NT2/D1 (cell line): ENCODE measurements around the gene HSD17B3.
"Not testable (repeated sequence)": the region's sequence is repeated elsewhere in the genome, so short reads cannot be mapped to it uniquely, and the experiment has no call there.

Source experiments
- DNase-seq: peaks from one replicate; pipeline ENCODE4 v3.0.0-alpha.2; 2011; ENCODE audit warnings: low read depth, low spot score
- H3K27me3 ChIP-seq: 2 replicates; pipeline ENCODE4 v1.6.0; 2011; ENCODE audit warnings: mild to moderate bottlenecking; ENCODE audit not compliant: insufficient read length, insufficient read depth
- H3K36me3 ChIP-seq: 2 replicates; pipeline ENCODE4 v1.6.1; 2011; ENCODE audit warnings: mild to moderate bottlenecking, low read length, mixed read lengths; ENCODE audit not compliant: insufficient read depth, insufficient read length
- H3K4me1 ChIP-seq: 2 replicates; pipeline ENCODE4 v1.5.1; 2011; ENCODE audit not compliant: insufficient read depth, insufficient read length
- H3K4me3 ChIP-seq: 2 replicates; pipeline ENCODE4 v1.5.1; 2011; ENCODE audit warnings: low read depth; ENCODE audit not compliant: insufficient read length
- H3K9ac ChIP-seq: 2 replicates; pipeline ENCODE4 v1.6.0; 2011; ENCODE audit warnings: low read depth; ENCODE audit not compliant: insufficient read length
- H3K9me3 ChIP-seq: 2 replicates; pipeline ENCODE4 v1.5.1; 2011; ENCODE audit warnings: mild to moderate bottlenecking, low read length; ENCODE audit not compliant: insufficient read depth
- SUZ12 ChIP-seq: IDR thresholded peaks from 2 replicates; pipeline ENCODE4 v1.6.1; 2011; ENCODE audit not compliant: insufficient read length, insufficient read depth; ENCODE audit errors: extremely low read depth
- YY1 ChIP-seq: IDR thresholded peaks from 2 replicates; pipeline ENCODE4 v1.6.1; 2011; ENCODE audit not compliant: insufficient read length, insufficient read depth
- ZNF274 ChIP-seq: IDR thresholded peaks from 2 replicates; pipeline ENCODE4 v1.6.1; 2011; ENCODE audit warnings: mild to moderate bottlenecking, low read depth, low read length

Gene HSD17B3

GRCh38 chr9:96342571-96343245, 40.7 kb upstream of the HSD17B3 start:
- no peaks in the 10 kb centered on the region for H3K9me3 ChIP-seq
- no peak for DNase-seq
- TF ChIP-seq SUZ12, result no peak
- TF ChIP-seq ZNF274, result no peak
- no peak for TF ChIP-seq YY1
- peaks cover 5% of the 10 kb centered on the region for H3K4me1 ChIP-seq
- H3K4me3 ChIP-seq, result no peak overlapping the region
- H3K27me3 ChIP-seq, result no peaks in the 10 kb centered on the region
- no peak overlapping the region for H3K9ac ChIP-seq
- H3K36me3 ChIP-seq, result peaks cover 7% of the 10 kb centered on the region

DNA sequence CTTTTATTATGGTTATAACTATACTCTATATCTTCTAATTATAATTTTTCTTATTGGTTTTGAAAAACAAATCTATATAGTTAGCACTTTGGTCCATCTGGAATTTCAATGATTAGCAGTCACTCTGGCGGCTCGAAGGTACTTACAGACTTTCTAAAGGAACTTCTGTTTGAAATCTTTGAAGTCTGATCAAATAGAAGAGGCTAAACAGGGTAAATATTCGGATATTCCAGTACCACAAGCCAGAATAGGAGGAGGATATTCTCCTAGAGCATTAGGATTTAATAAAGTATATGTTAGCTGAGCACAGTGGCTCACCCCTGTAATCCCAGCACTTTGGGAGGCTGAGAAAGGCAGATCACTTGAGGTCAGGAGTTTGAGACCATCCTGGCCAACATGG, 38.7 kb upstream of the HSD17B3 start:
- H3K27me3 ChIP-seq, result no peaks in the 10 kb centered on the region
- H3K9ac ChIP-seq, result no peak overlapping the region
- TF ChIP-seq ZNF274, result no peak
- no peak for TF ChIP-seq YY1
- no peak for TF ChIP-seq SUZ12
- H3K4me1 ChIP-seq, result peaks cover 5% of the 10 kb centered on the region
- H3K4me3 ChIP-seq, result no peak overlapping the region
- H3K9me3 ChIP-seq, result no peaks in the 10 kb centered on the region
- no peak for DNase-seq
- peaks cover 7% of the 10 kb centered on the region for H3K36me3 ChIP-seq

- Histone ChIP-seq H3K9ac (no peak overlapping the region), H3K4me3 (no peak overlapping the region), H3K36me3 (peaks cover 7% of the 10 kb centered on the region), H3K27me3 (no peaks in the 10 kb centered on the region), H3K4me1 (peaks cover 5% of the 10 kb centered on the region), H3K9me3 (no peaks in the 10 kb centered on the region)
- DNase-seq, result no peak
- TF ChIP-seq ZNF274, result no peak
- TF ChIP-seq YY1, result no peak
- no peak for TF ChIP-seq SUZ12
These were observed 36.3 kb upstream of the HSD17B3 start for GRCh38 chr9:96338299-96338698.

DNA sequence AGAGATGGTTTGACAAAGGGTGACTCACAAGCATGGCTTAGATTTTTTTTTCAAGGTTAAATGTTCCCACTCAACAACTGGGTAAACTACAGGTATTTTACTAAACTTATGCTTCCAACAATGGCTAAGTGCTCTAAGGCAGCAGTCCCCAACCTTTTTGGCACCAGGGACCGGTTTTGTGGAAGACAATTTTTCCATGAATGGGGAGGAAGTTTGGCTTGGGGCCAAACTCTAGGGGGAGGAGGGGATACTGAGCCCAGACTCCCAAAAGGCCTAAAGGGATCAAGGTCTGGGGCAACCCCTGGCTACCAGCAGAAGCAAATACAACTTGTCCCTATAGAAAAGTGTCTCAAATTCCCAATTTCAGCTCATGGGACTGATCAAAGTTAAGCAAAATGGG, 32.0 kb upstream of the HSD17B3 start:
- Histone ChIP-seq H3K4me3 (no peak overlapping the region), H3K36me3 (no peaks in the 10 kb centered on the region), H3K9me3 (no peaks in the 10 kb centered on the region), H3K9ac (no peak overlapping the region), H3K4me1 (no peaks in the 10 kb centered on the region), H3K27me3 (no peaks in the 10 kb centered on the region)
- no peak for DNase-seq
- no peak for TF ChIP-seq ZNF274
- TF ChIP-seq SUZ12, result no peak
- no peak for TF ChIP-seq YY1

- Histone ChIP-seq H3K4me3 (no peak overlapping the region), H3K27me3 (no peaks in the 10 kb centered on the region), H3K9ac (no peak overlapping the region), H3K4me1 (no peaks in the 10 kb centered on the region), H3K36me3 (no peaks in the 10 kb centered on the region), H3K9me3 (no peaks in the 10 kb centered on the region)
- TF ChIP-seq SUZ12 (no peak), YY1 (no peak), ZNF274 (no peak)
- no peak for DNase-seq
These were observed 29.4 kb upstream of the HSD17B3 start for GRCh38 chr9:96331236-96331947.

DNA sequence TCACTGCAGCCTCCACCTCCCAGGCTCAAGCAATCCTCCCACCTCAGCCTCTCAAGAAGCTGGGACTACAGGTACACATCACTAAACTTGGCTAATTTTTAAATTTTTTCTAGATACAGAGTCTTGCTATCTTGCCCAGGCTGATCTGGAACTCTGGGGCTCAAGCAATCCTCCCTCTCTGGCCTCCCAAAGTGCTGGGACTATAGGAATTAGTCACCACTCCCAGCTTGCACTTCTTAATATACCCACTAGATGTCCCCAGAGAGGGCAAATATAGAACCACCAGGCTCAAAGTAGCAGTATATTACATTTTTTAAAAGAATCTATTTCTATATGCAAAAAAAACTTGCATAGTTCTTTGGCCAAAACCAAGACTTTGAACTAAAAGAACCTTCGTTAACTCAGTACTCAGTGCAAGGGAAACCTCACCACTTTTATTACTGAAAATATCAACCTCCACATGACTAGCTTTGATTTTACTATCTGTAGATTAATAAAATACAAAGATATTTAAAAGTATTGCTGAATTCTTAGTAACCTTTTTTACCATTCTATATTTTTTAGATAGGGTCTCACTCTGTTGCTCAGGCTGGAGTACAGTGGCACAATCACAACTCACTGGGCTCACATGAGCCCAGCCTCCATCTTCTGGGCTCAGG, 25.8 kb upstream of the HSD17B3 start:
- Histone ChIP-seq H3K9ac (no peak overlapping the region), H3K9me3 (no peaks in the 10 kb centered on the region), H3K4me1 (no peaks in the 10 kb centered on the region), H3K4me3 (no peak overlapping the region), H3K36me3 (no peaks in the 10 kb centered on the region), H3K27me3 (no peaks in the 10 kb centered on the region)
- no peak for TF ChIP-seq YY1
- no peak for TF ChIP-seq SUZ12
- TF ChIP-seq ZNF274, result no peak
- no peak for DNase-seq

- Histone ChIP-seq H3K27me3 (no peaks in the 10 kb centered on the region), H3K4me1 (peaks cover 3% of the 10 kb centered on the region), H3K9ac (no peak overlapping the region), H3K36me3 (peaks cover 5% of the 10 kb centered on the region), H3K4me3 (no peak overlapping the region), H3K9me3 (no peaks in the 10 kb centered on the region)
- DNase-seq, result no peak
- TF ChIP-seq ZNF274, result no peak
- TF ChIP-seq SUZ12, result no peak
- no peak for TF ChIP-seq YY1
These were observed 21.2 kb upstream of the HSD17B3 start for GRCh38 chr9:96323169-96323568.

GRCh38 chr9:96322736-96323135, 20.8 kb upstream of the HSD17B3 start:
- not testable (repeated sequence) for H3K36me3 ChIP-seq, H3K9ac ChIP-seq, H3K4me1 ChIP-seq, H3K9me3 ChIP-seq, H3K27me3 ChIP-seq, H3K4me3 ChIP-seq, DNase-seq

DNA sequence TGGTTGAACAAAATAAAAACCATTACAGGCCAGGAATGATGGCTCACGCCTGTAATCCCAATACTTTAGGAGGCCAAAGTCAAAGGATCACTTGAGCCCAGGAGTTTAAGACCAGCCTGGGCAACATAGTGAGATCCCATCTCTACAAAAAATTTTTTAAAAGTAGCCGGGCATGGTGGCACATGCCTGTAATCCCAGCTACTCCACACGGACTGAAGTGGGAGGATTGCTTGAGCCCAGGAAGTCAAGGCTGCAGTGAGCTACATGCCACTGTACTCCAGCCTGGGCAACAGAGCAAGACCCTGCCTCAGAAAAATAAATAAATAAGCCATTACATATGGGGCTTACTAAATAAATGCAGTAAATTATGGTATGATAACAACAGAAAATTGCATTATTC, 20.2 kb upstream of the HSD17B3 start:
- not testable (repeated sequence) for DNase-seq, H3K9me3 ChIP-seq, H3K4me3 ChIP-seq, H3K4me1 ChIP-seq, H3K36me3 ChIP-seq, H3K9ac ChIP-seq, H3K27me3 ChIP-seq
